Endothelial cell of umbilical vein (primary cell): Measurements from ENCODE around the gene NAXD. TPM values are rescaled to one million over a fixed set of nuclear protein-coding genes. Genes with fewer than 3 reads are reported as not detected.

Experiments used
- BruUV-seq: library from RNA; stranded (reverse); fragments of 400-500 nt; replicated peaks from 2 replicates; lab custom pipeline; 2021; lab: Mats Ljungman, UMichigan
- CTCF ChIA-PET: fragments of 300-600, 350-600 bp; sonication (Branson Sonifier 250); formaldehyde crosslinking; loops from one replicate; lab custom pipeline; 2021; ENCODE audit warnings: antibody characterized with exemption, inconsistent platforms; lab: Charles Lee
- POLR2A ChIA-PET: fragments of 300-600, 350-600 bp; sonication (Branson Sonifier 250); formaldehyde crosslinking; loops from one replicate; lab custom pipeline; 2021; ENCODE audit warnings: antibody characterized with exemption, inconsistent platforms; lab: Charles Lee
- DNase-seq: peaks from one replicate; pipeline ENCODE4 v3.0.0-alpha.2; 2011; ENCODE audit warnings: low read depth, low spot score
- FAIRE-seq: peaks from 2 replicates; lab custom pipeline; 2011; peaks lifted over from hg19 to GRCh38; lab: Jason Lieb, UNC
- H2AFZ ChIP-seq: 2 replicates; pipeline ENCODE4 v1.6.0; 2012; ENCODE audit warnings: low read depth, low read length, control low read depth, inconsistent platforms
- H3K27ac ChIP-seq: 2 replicates; pipeline ENCODE4 v1.5.1; 2011; ENCODE audit warnings: low read depth, mild to moderate bottlenecking, control low read depth, low read length, moderate library complexity; ENCODE audit not compliant: insufficient read depth
- H3K27me3 ChIP-seq, 2 experiments: 2 replicates each; pipeline versions ENCODE4 v1.6.0 to v1.6.1; 2011; ENCODE audit warnings: low read length in 2 of 2, mixed read lengths in 1 of 2; ENCODE audit not compliant: control insufficient read depth in 2 of 2, insufficient read depth in 2 of 2
- H3K36me3 ChIP-seq, 2 experiments: 2 replicates in 1 of 2; 3 replicates in 1 of 2; pipeline ENCODE4 v1.5.1; 2011; ENCODE audit warnings: low read length in 2 of 2, mild to moderate bottlenecking in 1 of 2, moderate library complexity in 1 of 2; ENCODE audit not compliant: control insufficient read depth in 2 of 2, insufficient read depth in 2 of 2; ENCODE audit errors: extremely low read depth in 1 of 2
- H3K4me1 ChIP-seq: 3 replicates; pipeline ENCODE4 v1.5.1; 2011; ENCODE audit warnings: mild to moderate bottlenecking, low read length; ENCODE audit not compliant: control insufficient read depth, insufficient read depth; ENCODE audit errors: extremely low read depth
- H3K4me2 ChIP-seq: 2 replicates; pipeline ENCODE4 v1.6.1; 2011; ENCODE audit warnings: low read length, control low read depth, mixed read lengths; ENCODE audit not compliant: insufficient read depth
- H3K4me3 ChIP-seq, 3 experiments: fragments of 200-600 bp in 1 of 3; sonication (generic), shearing (Covaris generic) in 1 of 3; replicated peaks in 1 of 3; 2 replicates each; pipeline ENCODE4 v1.5.1; 2011 to 2016; ENCODE audit warnings: control low read depth in 3 of 3, low read length in 3 of 3, mild to moderate bottlenecking in 2 of 3, inconsistent platforms in 1 of 3, low read depth in 1 of 3, moderate library complexity in 1 of 3; ENCODE audit not compliant: insufficient read depth in 1 of 3
- H3K79me2 ChIP-seq: 2 replicates; pipeline ENCODE4 v1.6.0; 2012; ENCODE audit warnings: low read length, inconsistent platforms; ENCODE audit not compliant: control insufficient read depth, insufficient read depth
- H3K9ac ChIP-seq: replicated peaks from 2 replicates; pipeline ENCODE3; 2011; ENCODE audit warnings: low read length, control low read depth; ENCODE audit not compliant: insufficient read depth; ENCODE audit errors: extremely low read depth
- H3K9me1 ChIP-seq: replicated peaks from 3 replicates; pipeline ENCODE4 v1.6.0; 2011; ENCODE audit warnings: mild to moderate bottlenecking, low read length; ENCODE audit not compliant: control insufficient read depth, insufficient read depth; ENCODE audit errors: extremely low read depth
- H3K9me3 ChIP-seq: replicated peaks from 2 replicates; pipeline ENCODE4 v1.5.1; 2012; ENCODE audit warnings: low read length, inconsistent platforms; ENCODE audit not compliant: control insufficient read depth, insufficient read depth
- H4K20me1 ChIP-seq: replicated peaks from 2 replicates; pipeline ENCODE3; 2011; ENCODE audit warnings: mild to moderate bottlenecking, low read length; ENCODE audit not compliant: control insufficient read depth, insufficient read depth; ENCODE audit errors: extremely low read depth
- CTCF ChIP-seq, 2 donors: IDR thresholded peaks; 1 replicate in 1 of 2; 2 replicates in 1 of 2; pipeline ENCODE4 v1.5.1; 2011; ENCODE audit warnings: low read length in 2 of 2, mild to moderate bottlenecking in 2 of 2, moderate library complexity in 2 of 2, control low read depth in 1 of 2, inconsistent platforms in 1 of 2, low read depth in 1 of 2; ENCODE audit not compliant: insufficient read depth in 1 of 2; ENCODE audit errors: extremely low read depth in 1 of 2
- EZH2 ChIP-seq: IDR thresholded peaks from 2 replicates; pipeline ENCODE4 v1.6.1; 2012; ENCODE audit warnings: borderline replicate concordance, low read depth, mild to moderate bottlenecking, moderate library complexity, low read length, inconsistent platforms; ENCODE audit not compliant: severe bottlenecking
- JUN ChIP-seq: IDR thresholded peaks from 2 replicates; pipeline ENCODE4 v1.6.1; 2011; ENCODE audit warnings: borderline replicate concordance, low read depth; ENCODE audit not compliant: insufficient read length, insufficient read depth
- dilution Hi-C: fragments of 300-500 bp; cut with MboI; formaldehyde crosslinking; loops from one replicate; pipeline ENCODE4 v1.15.0; 2019; ENCODE audit warnings: low sequenced_read_pairs; ENCODE audit not compliant: extremely low pct_ligation_motif_present
- intact Hi-C: fragments of 100-400 bp; cut with micrococcal nuclease; formaldehyde crosslinking; loops from one replicate; pipeline ENCODE4 v1.10.0; 2022
- polyA plus RNA-seq, 4 experiments: library from polyadenylated mRNA; depleted of rRNA in 3 of 4; stranded (reverse) in 3 of 4; unstranded in 1 of 4; fragments of >200 nt; gene quantifications; 2 replicates each; pipeline versions ENCODE4 v1.2.1 to v1.2.3, GENCODE V29; 2011 to 2012; ENCODE audit warnings: missing spikeins in 1 of 4
- total RNA-seq: library from RNA; stranded (reverse); gene quantifications from 2 replicates; pipeline ENCODE4 v1.2.3, GENCODE V29; 2021

NAXD gene
- total and polyA plus RNA-seq, 2 donors (not counting 3 experiments of a cell fraction or from before 2014, with no cell fraction given) = 19.9 to 42.9 TPM

GRCh38 chr13:110636053-110636475 is 20.7 kb downstream of the NAXD start:
- POLR2A ChIA-PET = no interaction called here
- H3K79me2 ChIP-seq = peaks cover 10% of the 10 kb centered on the region
- FAIRE-seq = no peak

More at GRCh38 chr13:110636053-110636475, 20.7 kb downstream of the NAXD start:
- Histone ChIP-seq H3K9me1 (no peaks in the 10 kb centered on the region), H3K9me3 (no peaks in the 10 kb centered on the region), H2AFZ (no peak overlapping the region), H3K9ac (no peak overlapping the region), H3K36me3 (peaks cover 13 to 46% of the 10 kb centered on the region in 2 experiments), H3K4me2 (no peak overlapping the region), H3K4me3 (no peak overlapping the region), H4K20me1 (no peaks in the 10 kb centered on the region), H3K4me1 (no peaks in the 10 kb centered on the region), H3K27me3 (no peaks in the 10 kb centered on the region), H3K27ac (no peak overlapping the region)
- CTCF ChIA-PET = interaction anchor here (0.8 to 1.3 kb wide), 2 partner anchors 9 to 43 kb away, joined by 3 read pairs; no protein-coding TSS in a partner anchor
- no peak for TF ChIP-seq EZH2
- TF ChIP-seq CTCF (IDR thresholded peaks at IDR 0.05; ENCODE audit: extremely low read depth in 1 of 2, insufficient read depth in 1 of 2, low read depth in 1 of 2, low read length in 2 of 2) = no peak
- TF ChIP-seq JUN = no peak
- intact Hi-C loops (no loop called here), dilution Hi-C loops (no loop called here)
- no peak for DNase-seq
- BruUV-seq = no TSS peak
